GM18517 (cell line): ENCODE measurements around the gene RPL22L1.
"Not testable (repeated sequence)": the region's sequence is repeated elsewhere in the genome, so short reads cannot be mapped to it uniquely, and the experiment has no call there.

ENCODE experiments used
- ATAC-seq: cut with Tn5 transposase; IDR thresholded peaks from one replicate; pipeline ENCODE4 v1.9.1; 2021; ENCODE audit warnings: mild to moderate bottlenecking, moderate library complexity; ENCODE audit not compliant: unreplicated experiment

The RPL22L1 gene

DNA sequence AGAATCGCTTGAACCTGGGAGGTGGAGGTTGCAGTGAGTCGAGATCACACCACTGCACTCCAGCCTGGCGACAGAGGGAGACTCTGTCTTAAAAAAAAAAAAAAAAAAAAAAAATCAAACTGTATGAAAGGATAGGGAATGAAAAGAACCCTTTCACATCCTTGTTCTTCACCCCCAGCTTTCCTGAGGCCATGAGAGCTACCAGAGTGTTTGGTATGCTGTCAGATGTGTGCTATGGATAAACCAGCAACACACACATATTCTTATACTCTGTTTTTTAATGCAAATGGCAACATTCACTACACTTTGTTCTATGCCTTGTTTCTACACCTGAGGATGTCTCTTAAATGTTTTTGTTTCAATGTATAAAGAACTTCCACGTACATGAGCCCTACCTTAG lies 33.5 kb downstream of the RPL22L1 start:
- ATAC-seq, result no peak

DNA sequence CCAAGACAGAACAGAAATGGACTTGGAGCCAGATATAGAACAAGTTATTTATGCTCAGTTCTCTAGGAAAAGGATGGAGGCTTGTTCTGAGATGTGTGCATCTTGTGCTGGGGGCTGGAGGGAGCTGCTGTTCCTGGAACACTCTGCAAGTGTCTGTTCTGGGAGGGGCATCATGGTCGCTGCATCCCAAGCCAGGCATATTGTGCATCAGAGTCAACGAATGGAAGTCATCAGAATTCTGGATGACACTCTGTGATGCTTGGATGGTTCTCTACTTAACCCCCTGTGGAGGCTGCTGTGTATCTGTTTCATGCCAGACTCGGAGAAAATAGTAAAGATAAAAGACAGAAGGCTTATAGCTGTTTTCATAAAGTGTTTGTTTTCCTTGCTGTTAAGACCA lies 34.7 kb downstream of the RPL22L1 start:
- ATAC-seq, result no peak

DNA sequence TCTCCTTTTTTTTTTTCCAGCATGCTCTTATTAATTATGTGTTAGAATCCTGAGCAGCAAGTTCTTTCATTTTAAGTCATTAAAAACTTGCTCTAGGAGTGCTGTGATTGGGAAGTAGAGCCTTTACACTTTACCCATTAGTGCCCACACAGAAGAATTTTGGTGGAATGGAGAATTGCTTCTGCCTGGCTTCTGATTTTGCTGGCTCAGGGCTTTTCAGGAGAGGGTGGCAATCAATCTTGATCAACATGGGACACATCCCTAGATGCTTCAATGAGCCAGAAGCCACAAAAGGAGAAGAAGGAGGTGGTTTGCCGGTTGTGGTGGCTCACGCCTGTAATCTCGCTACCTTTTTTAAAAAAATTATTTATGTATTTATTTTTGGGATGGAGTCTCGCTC lies 39.4 kb downstream of the RPL22L1 start:
- no peak for ATAC-seq

DNA sequence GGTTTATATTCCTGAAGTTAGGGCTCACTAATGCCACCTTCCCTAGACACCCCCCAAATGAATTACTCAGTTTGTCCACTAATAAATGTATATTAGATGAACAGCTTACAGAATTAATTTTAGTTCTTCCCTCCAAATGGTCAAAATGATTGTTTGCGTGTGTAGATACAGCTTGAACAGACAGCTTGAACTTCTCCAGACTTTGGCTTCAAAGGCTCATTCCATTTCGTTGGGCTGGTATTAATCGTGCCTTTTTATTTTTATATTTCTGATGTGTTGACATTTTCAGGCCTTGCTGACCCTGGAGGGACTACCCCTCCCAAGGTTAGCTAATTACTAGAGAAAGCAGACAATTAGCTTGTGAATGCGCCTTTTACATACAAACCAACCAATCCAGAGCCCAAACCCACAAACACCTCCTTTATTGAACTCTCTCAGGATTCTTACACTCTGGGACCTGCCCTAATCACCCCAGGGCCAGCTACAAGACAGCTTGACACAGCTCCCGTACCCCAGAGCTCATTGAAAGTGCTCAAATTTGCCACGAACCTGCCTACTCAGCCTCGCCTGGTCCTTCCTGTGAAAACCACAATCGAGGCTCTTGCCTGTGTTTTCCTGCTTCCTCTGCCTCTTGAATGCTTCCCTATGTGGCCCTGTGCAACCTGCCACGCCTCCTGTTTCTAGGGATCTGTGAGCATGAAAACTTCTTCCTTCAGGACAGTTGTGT lies 40.3 kb downstream of the RPL22L1 start:
- no peak for ATAC-seq

DNA sequence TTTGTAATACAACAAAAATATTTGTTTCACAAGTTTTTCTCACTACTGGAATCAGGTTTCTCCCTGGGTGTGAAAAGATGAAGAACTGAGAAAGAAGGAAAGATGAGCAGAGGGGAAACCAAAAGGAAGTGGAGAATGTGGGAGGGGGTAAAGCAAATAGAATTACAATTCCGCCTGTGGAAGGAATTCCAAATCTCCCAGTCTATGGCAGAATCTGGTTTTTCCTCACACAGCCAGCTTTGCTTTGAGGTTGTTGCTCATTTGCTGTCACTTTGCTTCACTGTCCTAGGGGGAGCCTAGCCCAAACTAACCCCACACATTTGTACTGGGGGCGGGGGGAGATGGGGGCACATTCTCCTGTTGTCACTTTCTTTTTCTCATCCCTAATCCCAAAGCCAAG lies 43.9 kb downstream of the RPL22L1 start:
- ATAC-seq, result no peak

DNA sequence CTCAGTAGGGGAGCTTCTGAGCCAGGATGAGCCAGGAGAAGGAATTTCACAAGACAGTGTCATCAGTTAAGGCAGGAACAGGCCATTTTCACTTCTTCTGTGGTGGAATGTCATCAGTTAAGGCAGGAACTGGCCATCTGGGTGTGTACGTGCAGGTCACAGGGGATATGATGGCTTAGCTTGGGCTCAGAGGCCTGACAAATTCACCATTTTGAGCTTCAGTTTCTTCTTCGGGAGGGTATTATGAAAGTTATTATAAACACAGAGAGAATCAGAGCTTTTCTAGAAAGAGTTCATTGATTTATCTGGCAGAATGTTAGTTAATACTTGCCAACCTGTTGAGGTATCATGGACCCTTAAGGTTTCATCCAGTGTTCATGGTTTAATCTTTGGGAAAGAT lies 46.4 kb downstream of the RPL22L1 start:
- ATAC-seq, result not testable (repeated sequence)

DNA sequence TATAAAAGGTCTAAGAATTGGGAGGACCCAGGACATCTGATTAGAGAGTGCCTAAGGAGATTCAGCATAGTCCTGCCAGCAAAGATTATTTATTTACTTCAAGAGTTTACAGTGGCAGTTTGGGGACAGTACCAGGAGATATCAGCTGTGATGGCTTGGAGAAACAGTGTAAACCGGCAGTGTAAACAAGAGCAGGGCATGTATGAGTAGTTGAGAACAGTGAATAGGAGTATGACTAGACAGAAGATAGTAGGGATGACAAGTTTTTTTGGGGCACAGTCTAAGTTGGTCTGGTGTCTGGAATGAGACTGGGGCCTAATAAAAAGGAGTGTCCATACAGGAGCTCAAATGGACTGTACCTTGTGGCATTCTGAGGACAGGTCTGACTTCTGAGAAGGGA lies 51.7 kb downstream of the RPL22L1 start:
- ATAC-seq, result not testable (repeated sequence)

DNA sequence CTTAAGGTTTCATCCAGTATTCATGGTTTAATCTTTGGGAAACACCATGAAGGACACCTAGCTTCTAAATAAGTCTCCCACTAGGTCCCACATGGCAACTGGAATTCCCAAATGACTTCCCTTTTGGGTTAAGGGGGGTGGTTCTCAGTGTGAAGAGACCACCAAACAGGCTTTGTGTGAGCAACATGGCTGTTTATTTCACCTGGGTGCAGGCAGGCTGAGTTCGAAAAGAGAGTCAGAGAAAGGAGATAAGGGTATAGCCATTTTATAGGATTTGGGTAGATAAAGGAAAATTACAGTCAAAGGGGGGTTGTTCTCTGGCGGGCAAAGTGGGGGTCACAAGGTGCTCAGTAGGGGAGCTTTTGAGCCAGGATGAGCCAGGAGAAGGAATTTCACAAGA lies 52.5 kb downstream of the RPL22L1 start:
- not testable (repeated sequence) for ATAC-seq

DNA sequence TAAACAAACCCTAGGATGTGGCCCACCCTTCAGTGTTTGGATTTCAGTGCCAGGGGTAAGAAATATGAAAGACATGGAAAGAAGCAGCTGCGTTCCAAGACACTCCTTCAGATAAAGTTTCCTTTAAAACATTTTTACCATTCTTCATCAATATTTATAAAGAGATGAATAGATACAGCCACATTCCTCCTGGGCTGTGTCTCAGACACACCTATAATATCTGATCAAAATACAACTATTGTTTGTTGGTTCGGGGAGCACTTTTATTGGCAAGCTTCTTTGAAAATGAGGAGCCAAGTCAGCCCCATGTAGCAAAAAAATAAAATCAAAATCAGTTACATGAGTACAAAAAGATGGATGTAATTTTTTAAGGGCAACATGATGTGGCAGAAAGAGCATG lies 53.2 kb downstream of the RPL22L1 start:
- ATAC-seq, result no peak

DNA sequence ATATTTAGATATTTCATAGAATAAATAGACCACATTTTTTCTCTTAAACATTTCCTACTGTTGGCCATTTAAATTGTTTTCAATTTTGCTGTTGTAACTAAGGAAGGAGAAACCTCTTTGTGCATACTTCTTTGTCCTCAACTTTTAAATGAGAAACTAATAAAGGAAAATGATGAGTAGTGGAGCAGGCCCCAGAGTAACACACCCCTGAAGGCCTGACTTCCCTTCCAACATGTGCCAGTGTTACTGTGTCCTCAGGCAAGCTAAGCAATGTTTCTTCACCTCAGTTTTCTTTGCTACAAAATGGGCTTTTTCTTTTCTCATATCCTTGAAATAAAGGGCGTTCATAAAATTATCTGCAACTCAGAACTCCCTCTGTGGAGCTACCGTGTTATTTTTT lies 53.7 kb downstream of the RPL22L1 start:
- no peak for ATAC-seq

DNA sequence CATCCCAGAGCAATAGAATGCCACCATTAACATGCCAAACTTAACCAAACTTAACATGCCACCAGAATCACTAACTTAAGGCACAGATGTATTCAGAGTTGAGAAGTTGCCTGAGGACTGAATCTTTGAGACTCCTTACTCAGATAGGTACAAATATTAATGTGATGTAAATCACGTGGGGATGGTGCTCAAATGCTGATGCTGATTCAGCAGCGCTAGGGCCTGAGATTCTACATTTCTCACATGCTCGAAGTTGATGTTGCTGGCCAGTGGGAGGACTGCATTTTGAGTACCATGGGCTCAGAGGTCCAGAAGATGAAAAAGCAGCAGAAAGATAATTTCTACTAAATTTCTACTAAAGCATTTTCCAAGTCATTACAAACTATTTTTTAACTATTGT lies 54.1 kb downstream of the RPL22L1 start:
- no peak for ATAC-seq

DNA sequence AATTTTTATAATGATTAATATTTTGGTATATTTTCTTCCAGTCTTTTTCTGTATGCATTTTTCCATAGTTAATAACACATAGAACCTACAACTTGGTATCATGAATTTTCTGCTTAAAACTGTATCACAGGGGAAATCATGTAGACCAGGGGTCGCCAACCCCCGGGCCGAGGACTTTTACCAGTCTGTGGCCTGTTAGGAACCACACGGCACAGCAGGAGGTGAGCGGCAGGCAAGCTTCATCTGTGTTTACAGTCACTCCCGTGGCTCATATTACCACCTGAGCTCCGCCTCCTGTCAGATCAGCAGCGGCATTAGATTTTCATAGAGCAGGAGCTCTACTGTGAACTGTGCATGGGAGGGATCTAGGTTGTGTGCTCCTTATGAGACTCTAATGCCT lies 54.7 kb downstream of the RPL22L1 start:
- no peak for ATAC-seq
